ENCODE data around the gene DLG2. TPM values are rescaled to one million over a fixed set of nuclear protein-coding genes. Genes with fewer than 3 reads are reported as not detected.

Gene DLG2
- total RNA-seq, 1 donor from 2014 or later: 6.7 TPM

DNA sequence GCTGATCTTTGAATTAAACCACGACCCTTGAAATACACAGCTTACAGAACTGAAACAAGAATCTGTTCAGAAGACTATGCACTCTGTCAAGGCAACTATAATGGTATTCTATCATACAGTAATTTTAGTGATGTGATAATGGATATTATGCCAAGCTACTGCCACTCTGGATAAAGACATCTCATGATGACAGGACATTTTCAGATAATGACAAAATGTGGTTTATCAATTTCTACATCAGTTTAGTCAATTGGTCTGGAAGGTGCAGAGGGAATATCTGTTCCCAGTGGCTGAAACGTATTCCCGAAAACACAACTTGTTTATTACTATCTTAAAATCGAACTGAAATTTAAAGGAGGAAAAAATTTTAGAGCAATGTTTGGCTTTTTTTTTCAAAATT, 1331.3 kb downstream of the DLG2 start:
- H3K9me3 Mint-ChIP-seq: no peaks in the 10 kb centered on the region
- no peak for DNase-seq (ENCODE audit: low spot score in 2 of 2, unreplicated experiment in 2 of 2)
- no peak overlapping the region for H3K4me3 Mint-ChIP-seq
- no peaks in the 10 kb centered on the region for H3K4me1 Mint-ChIP-seq
- H3K36me3 Mint-ChIP-seq: no peaks in the 10 kb centered on the region
- H3K27ac Mint-ChIP-seq: no peak overlapping the region
- H3K27me3 Mint-ChIP-seq (ENCODE audit: low read depth): no peaks in the 10 kb centered on the region
- TF ChIP-seq, protein P1, sequence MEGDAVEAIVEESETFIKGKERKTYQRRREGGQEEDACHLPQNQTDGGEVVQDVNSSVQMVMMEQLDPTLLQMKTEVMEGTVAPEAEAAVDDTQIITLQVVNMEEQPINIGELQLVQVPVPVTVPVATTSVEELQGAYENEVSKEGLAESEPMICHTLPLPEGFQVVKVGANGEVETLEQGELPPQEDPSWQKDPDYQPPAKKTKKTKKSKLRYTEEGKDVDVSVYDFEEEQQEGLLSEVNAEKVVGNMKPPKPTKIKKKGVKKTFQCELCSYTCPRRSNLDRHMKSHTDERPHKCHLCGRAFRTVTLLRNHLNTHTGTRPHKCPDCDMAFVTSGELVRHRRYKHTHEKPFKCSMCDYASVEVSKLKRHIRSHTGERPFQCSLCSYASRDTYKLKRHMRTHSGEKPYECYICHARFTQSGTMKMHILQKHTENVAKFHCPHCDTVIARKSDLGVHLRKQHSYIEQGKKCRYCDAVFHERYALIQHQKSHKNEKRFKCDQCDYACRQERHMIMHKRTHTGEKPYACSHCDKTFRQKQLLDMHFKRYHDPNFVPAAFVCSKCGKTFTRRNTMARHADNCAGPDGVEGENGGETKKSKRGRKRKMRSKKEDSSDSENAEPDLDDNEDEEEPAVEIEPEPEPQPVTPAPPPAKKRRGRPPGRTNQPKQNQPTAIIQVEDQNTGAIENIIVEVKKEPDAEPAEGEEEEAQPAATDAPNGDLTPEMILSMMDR (IDR thresholded peaks at IDR 0.05; ENCODE audit: unreplicated experiment): no peak

DNA sequence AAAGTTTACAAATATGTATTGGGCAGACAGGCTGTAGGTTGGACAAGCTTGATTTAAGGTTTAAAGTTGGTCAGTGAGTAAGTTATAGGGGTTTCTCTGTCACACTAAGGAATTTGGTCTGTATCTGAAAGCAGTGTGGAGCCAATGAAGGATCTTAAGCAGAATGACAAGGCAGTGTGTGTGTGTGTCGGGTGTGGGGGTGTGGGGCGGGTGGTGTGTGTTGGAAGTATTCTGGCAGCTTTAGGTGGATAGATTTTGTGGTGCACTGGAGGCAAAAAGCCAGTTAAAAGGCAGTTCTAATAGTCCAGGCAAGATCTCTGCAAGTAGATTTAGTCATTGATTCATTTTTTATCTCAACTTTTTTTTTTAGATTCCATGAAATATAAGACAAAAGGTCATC, 1334.2 kb downstream of the DLG2 start:
- Mint-ChIP-seq H3K36me3 (no peaks in the 10 kb centered on the region), H3K4me1 (peaks cover 8% of the 10 kb centered on the region), H3K4me3 (no peak overlapping the region), H3K9me3 (no peaks in the 10 kb centered on the region), H3K27ac (no peak overlapping the region), H3K27me3 (ENCODE audit: low read depth) (no peaks in the 10 kb centered on the region)
- TF ChIP-seq, protein P1 (IDR thresholded peaks at IDR 0.05; ENCODE audit: unreplicated experiment): no peak
- no peak for DNase-seq (ENCODE audit: low spot score in 2 of 2, unreplicated experiment in 2 of 2)

DNA sequence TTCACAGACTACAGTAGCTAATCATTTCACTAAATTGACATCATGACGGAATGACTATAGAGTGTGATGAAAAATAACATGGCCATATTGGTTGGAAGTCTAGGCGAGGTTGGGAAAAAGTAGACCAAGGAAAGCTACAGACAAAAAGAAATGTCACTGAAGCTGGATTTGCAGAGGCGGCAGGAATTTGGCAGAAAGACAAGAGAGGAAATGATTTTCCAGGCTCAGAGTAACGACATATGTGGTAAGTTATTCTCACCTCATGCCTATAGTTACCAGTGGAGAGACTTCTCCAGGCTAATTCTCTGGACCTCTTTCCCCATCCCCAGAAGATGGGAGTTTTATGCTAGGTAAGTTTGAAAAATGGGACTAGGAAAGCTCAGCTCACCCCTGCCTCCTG, 1335.1 kb downstream of the DLG2 start:
- no peak overlapping the region for H3K27ac Mint-ChIP-seq
- TF ChIP-seq, protein P1 (IDR thresholded peaks at IDR 0.05; ENCODE audit: unreplicated experiment): no peak
- no peak overlapping the region for H3K4me3 Mint-ChIP-seq
- H3K36me3 Mint-ChIP-seq: no peaks in the 10 kb centered on the region
- H3K27me3 Mint-ChIP-seq (ENCODE audit: low read depth): no peaks in the 10 kb centered on the region
- H3K4me1 Mint-ChIP-seq: peaks cover 8% of the 10 kb centered on the region
- no peaks in the 10 kb centered on the region for H3K9me3 Mint-ChIP-seq
- no peak for DNase-seq (ENCODE audit: low spot score in 2 of 2, unreplicated experiment in 2 of 2)

DNA sequence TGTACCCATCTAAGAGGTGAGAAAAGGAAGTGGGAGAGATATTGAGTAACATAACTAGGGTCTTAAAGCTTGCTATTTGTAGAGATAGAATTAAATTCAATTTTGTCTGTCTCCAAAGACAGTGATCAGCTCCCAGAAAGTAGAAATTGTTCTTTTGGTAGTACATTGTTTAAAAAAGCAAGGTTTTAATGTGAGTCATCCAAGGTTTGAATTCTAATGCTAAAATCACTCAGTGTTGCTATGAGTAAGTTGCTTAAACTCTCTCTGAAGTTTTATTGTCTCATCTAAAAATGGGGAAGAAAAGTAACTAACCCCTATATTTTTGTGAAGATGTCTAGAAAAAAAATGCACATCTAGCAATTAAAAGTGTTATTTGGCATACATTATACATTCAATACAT, 1336.5 kb downstream of the DLG2 start:
- DNase-seq (ENCODE audit: low spot score in 2 of 2, unreplicated experiment in 2 of 2): no peak
- no peaks in the 10 kb centered on the region for H3K9me3 Mint-ChIP-seq
- no peak overlapping the region for H3K27ac Mint-ChIP-seq
- no peaks in the 10 kb centered on the region for H3K36me3 Mint-ChIP-seq
- no peaks in the 10 kb centered on the region for H3K27me3 Mint-ChIP-seq (ENCODE audit: low read depth)
- peaks cover 8% of the 10 kb centered on the region for H3K4me1 Mint-ChIP-seq
- no peak overlapping the region for H3K4me3 Mint-ChIP-seq
- TF ChIP-seq, protein P1 (IDR thresholded peaks at IDR 0.05; ENCODE audit: unreplicated experiment): no peak

DNA sequence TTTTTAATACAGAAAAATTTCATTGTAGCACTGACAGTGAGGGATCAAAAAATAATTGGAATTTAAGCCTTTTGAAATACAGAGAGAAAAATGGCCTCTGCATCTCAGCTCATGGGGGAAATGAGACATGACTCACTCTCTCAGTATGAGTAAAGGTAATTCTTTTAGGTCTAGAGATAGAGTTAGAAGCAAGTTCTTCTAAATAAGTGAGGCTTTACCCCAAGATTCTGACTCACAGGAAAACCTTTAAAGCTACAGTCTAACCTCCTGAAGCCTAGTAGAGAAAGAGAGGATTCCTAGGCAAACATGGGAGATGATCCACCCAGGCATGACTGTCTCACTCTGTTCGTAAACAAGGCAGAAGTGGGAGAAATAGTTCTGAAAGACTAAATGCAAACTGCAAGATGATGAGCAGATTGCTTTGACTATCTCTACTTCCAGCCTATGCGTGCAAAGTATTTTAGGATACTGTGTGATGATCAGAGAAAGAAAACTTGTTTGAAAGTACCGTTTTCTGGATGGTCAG, 1337.7 kb downstream of the DLG2 start:
- Mint-ChIP-seq H3K36me3 (no peaks in the 10 kb centered on the region), H3K27ac (no peak overlapping the region), H3K4me3 (no peak overlapping the region), H3K27me3 (ENCODE audit: low read depth) (no peaks in the 10 kb centered on the region), H3K9me3 (no peaks in the 10 kb centered on the region), H3K4me1 (peaks cover 8% of the 10 kb centered on the region)
- DNase-seq (ENCODE audit: low spot score in 2 of 2, unreplicated experiment in 2 of 2): no peak
- TF ChIP-seq, protein P1 (IDR thresholded peaks at IDR 0.05; ENCODE audit: unreplicated experiment): no peak

DNA sequence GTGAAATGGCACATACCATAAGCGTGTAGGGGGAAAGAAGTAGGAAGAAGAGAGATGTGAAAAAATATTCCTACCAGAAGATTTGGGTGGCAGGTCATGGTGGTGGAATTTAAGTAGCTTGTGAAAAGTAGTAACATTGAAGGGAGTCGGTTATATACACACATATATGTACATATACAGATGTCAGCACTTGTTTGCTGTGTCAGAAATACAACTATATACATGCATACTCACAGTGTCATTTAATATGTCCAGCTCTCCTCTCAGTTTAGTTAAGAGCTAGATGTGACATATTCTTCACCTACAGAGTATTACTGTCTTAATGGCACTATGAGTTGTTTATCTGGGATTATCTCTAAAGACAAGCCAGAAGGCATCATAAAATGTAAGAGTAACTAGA, 1353.6 kb downstream of the DLG2 start:
- Mint-ChIP-seq H3K27ac (no peak overlapping the region), H3K36me3 (no peaks in the 10 kb centered on the region), H3K27me3 (ENCODE audit: low read depth) (peaks cover 6% of the 10 kb centered on the region), H3K9me3 (no peaks in the 10 kb centered on the region), H3K4me3 (no peak overlapping the region), H3K4me1 (no peaks in the 10 kb centered on the region)
- DNase-seq (ENCODE audit: low spot score in 2 of 2, unreplicated experiment in 2 of 2): no peak
- TF ChIP-seq, protein P1 (IDR thresholded peaks at IDR 0.05; ENCODE audit: unreplicated experiment): no peak

Data from mesothelial cell of epicardium (in vitro differentiated cells).